Tibial nerve (tissue), 4 donors: Measurements from ENCODE around the gene UGCG. TPM values are rescaled to one million over a fixed set of nuclear protein-coding genes. Genes with fewer than 3 reads are reported as not detected.
"Not testable (repeated sequence)": the region's sequence is repeated elsewhere in the genome, so short reads cannot be mapped to it uniquely, and the experiment has no call there.

Experiments used
- DNase-seq, 2 donors: peaks; one replicate each; pipeline ENCODE4 v3.0.0-alpha.2; 2019; ENCODE audit warnings: low spot score in 2 of 2
- H3K27ac ChIP-seq, 4 donors: fragments of 200-600 bp; sonication (generic) in 3 of 4; one replicate each; pipeline ENCODE4 v1.5.1; 2017 to 2019; ENCODE audit warnings: mild to moderate bottlenecking in 1 of 4
- H3K27me3 ChIP-seq, 2 donors: fragments of 200-600 bp; sonication (generic) in 1 of 2; one replicate each; pipeline versions ENCODE4 v1.5.1 to v1.6.0; 2017 to 2019
- H3K36me3 ChIP-seq, 3 donors: fragments of 200-600 bp; sonication (generic); one replicate each; pipeline ENCODE4 v1.5.1; 2018 to 2019
- H3K4me1 ChIP-seq, 4 donors: fragments of 200-600 bp; sonication (generic) in 3 of 4; one replicate each; pipeline ENCODE4 v1.5.1; 2017 to 2019
- H3K4me3 ChIP-seq, 4 donors: fragments of 200-600 bp; sonication (generic) in 3 of 4; one replicate each; pipeline ENCODE4 v1.5.1; 2017 to 2019; ENCODE audit warnings: mild to moderate bottlenecking in 1 of 4, moderate library complexity in 1 of 4
- H3K9me3 ChIP-seq, 4 donors: fragments of 200-600 bp; sonication (generic) in 3 of 4; one replicate each; pipeline ENCODE4 v1.5.1; 2017 to 2019
- CTCF ChIP-seq, 5 experiments: fragments of 200-600 bp in 3 of 5; fragments of 450-650 bp in 2 of 5; sonication (generic) in 3 of 5; IDR thresholded peaks; one replicate each; pipeline ENCODE4 v1.5.1; 2016 to 2019; ENCODE audit warnings: antibody characterized with exemption in 5 of 5, mild to moderate bottlenecking in 3 of 5, moderate library complexity in 2 of 5
- EP300 ChIP-seq, 2 donors: sonication (generic); formaldehyde crosslinking; IDR thresholded peaks; one replicate each; pipeline ENCODE4 v1.6.1; 2017; ENCODE audit warnings: antibody characterized with exemption in 2 of 2, mild to moderate bottlenecking in 1 of 2
- POLR2A ChIP-seq, 2 donors: fragments of 450-650 bp; IDR thresholded peaks; one replicate each; pipeline ENCODE4 v1.6.1; 2017; ENCODE audit warnings: antibody characterized with exemption in 2 of 2, mild to moderate bottlenecking in 2 of 2, moderate library complexity in 2 of 2
- WGBS, 2 donors: methylation state at CpG; one replicate each; pipeline ENCODE4 v1.1.5; 2018; 5-methylcytosine and 5-hydroxymethylcytosine counted together
- total RNA-seq, 4 donors: library from RNA; depleted of rRNA; stranded (reverse); fragments of >200 nt; gene quantifications; one replicate each; pipeline ENCODE4 v1.1.0, GENCODE V29; 2016

The UGCG gene
- total RNA-seq, 4 donors from 2014 or later: 22.1 to 33.7 (median 24.9) TPM

- Histone ChIP-seq H3K4me1 (no peaks in the 10 kb centered on the region), H3K9me3 (no peaks in the 10 kb centered on the region), H3K4me3 (no peak overlapping the region), H3K36me3 (no peaks in the 10 kb centered on the region), H3K27ac (no peak overlapping the region), H3K27me3 (no peaks in the 10 kb centered on the region)
- no peak for TF ChIP-seq CTCF (IDR thresholded peaks at IDR 0.05)
- TF ChIP-seq POLR2A (IDR thresholded peaks at IDR 0.05): no peak
- no peak for TF ChIP-seq EP300 (IDR thresholded peaks at IDR 0.05)
- no peak for DNase-seq
- 88 to 89% methylated on average over 3 of the region's 3 CpGs for WGBS, 2 donors
These were observed 47.1 kb downstream of the UGCG start for GRCh38 chr9:111943746-111944145.

- Histone ChIP-seq H3K36me3 (no peaks in the 10 kb centered on the region), H3K27me3 (no peaks in the 10 kb centered on the region), H3K4me3 (no peak overlapping the region), H3K9me3 (no peaks in the 10 kb centered on the region), H3K4me1 (no peaks in the 10 kb centered on the region), H3K27ac (no peak overlapping the region)
- 82 to 93% methylated on average over 3 of the region's 3 CpGs for WGBS, 2 donors
- no peak for DNase-seq
- TF ChIP-seq POLR2A (IDR thresholded peaks at IDR 0.05) (no peak), CTCF (IDR thresholded peaks at IDR 0.05) (no peak), EP300 (IDR thresholded peaks at IDR 0.05) (no peak)
These were observed 47.7 kb downstream of the UGCG start for GRCh38 chr9:111944241-111944866.

GRCh38 chr9:111945216-111945615, 48.6 kb downstream of the UGCG start:
- Histone ChIP-seq H3K27ac (no peak overlapping the region), H3K4me1 (no peaks in the 10 kb centered on the region), H3K27me3 (no peaks in the 10 kb centered on the region), H3K36me3 (no peaks in the 10 kb centered on the region), H3K4me3 (no peak overlapping the region), H3K9me3 (no peaks in the 10 kb centered on the region)
- no peak for TF ChIP-seq EP300 (IDR thresholded peaks at IDR 0.05)
- no peak for TF ChIP-seq POLR2A (IDR thresholded peaks at IDR 0.05)
- TF ChIP-seq CTCF (IDR thresholded peaks at IDR 0.05): no peak
- WGBS, 2 donors: 59 to 69% methylated on average over 3 of the region's 3 CpGs
- no peak for DNase-seq

GRCh38 chr9:111948109-111948508, 51.5 kb downstream of the UGCG start:
- not testable (repeated sequence) for H3K4me3 ChIP-seq, H3K36me3 ChIP-seq, H3K27ac ChIP-seq, H3K4me1 ChIP-seq, H3K9me3 ChIP-seq, H3K27me3 ChIP-seq, DNase-seq
- 96 to 98% methylated on average over 21 of the region's 21 CpGs for WGBS, 2 donors

- TF ChIP-seq EP300 (IDR thresholded peaks at IDR 0.05) (no peak), POLR2A (IDR thresholded peaks at IDR 0.05) (no peak), CTCF (IDR thresholded peaks at IDR 0.05) (no peak)
- H3K4me1 ChIP-seq: no peaks in the 10 kb centered on the region
- WGBS, 2 donors: 48 to 64% methylated on average over 2 of the region's 2 CpGs
- no peak overlapping the region for H3K4me3 ChIP-seq
- H3K27me3 ChIP-seq: no peaks in the 10 kb centered on the region
- no peaks in the 10 kb centered on the region for H3K9me3 ChIP-seq
- H3K36me3 ChIP-seq: no peaks in the 10 kb centered on the region
- no peak overlapping the region for H3K27ac ChIP-seq
- no peak for DNase-seq
These were observed 52.3 kb downstream of the UGCG start for GRCh38 chr9:111948951-111949350.

GRCh38 chr9:111949919-111950318, 53.3 kb downstream of the UGCG start:
- WGBS, 2 donors: 91 to 96% methylated on average over 3 of the region's 3 CpGs
- Histone ChIP-seq H3K4me1 (no peaks in the 10 kb centered on the region), H3K27me3 (no peaks in the 10 kb centered on the region), H3K36me3 (no peaks in the 10 kb centered on the region), H3K4me3 (no peak overlapping the region), H3K9me3 (no peaks in the 10 kb centered on the region), H3K27ac (no peak overlapping the region)
- TF ChIP-seq EP300 (IDR thresholded peaks at IDR 0.05) (no peak), POLR2A (IDR thresholded peaks at IDR 0.05) (no peak), CTCF (IDR thresholded peaks at IDR 0.05) (no peak)
- DNase-seq: no peak
